Measurements from ENCODE around the gene ASB3.
"Not testable (repeated sequence)": the region's sequence is repeated elsewhere in the genome, so short reads cannot be mapped to it uniquely, and the experiment has no call there.

Gene ASB3

DNA sequence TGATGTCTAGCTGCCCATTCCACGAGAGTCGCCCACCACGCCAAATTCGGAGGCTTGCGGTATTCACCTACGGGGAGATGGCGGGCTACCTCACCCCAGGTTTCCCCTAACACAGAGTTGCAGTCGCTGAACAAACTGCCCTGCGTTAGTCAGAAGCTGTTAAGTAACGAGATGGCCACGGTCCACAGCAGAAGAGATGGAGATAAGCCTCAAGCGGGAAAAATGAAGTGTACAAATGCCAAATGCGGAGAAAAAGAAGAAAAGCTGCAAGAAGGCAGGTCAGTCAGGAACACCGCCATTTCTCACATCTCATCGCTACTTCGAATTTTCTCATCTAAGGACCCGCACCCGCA, 425 bp downstream of the ASB3 start:
- peak in 3 of 5 donors; percentile 8 to 20 (median 18) for DNase-seq

DNA sequence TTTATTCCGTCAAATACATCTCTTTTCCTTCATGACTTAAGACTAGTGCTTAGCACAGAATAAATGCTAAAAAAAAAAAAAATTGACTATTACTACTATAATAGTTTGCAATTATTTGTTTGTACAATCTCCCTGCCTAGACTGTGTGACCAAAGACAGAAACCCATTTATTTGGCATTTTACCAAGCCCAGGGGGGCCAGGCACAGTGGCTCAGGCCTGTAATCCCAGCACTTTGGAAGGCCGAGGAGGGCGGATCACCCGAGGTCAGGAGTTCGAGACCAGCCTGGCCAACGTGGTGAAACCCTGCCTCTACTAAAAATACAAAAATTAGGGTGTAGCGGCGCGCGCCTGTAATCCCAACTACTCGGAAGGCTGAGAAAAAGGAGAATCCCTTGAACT, 1.4 kb downstream of the ASB3 start:
- no peak for DNase-seq

GRCh38 chr2:53784436-53784835, 2.3 kb downstream of the ASB3 start:
- no peak for DNase-seq

- DNase-seq: no peak
Measured at GRCh38 chr2:53782676-53783075, 4.1 kb downstream of the ASB3 start.

DNA sequence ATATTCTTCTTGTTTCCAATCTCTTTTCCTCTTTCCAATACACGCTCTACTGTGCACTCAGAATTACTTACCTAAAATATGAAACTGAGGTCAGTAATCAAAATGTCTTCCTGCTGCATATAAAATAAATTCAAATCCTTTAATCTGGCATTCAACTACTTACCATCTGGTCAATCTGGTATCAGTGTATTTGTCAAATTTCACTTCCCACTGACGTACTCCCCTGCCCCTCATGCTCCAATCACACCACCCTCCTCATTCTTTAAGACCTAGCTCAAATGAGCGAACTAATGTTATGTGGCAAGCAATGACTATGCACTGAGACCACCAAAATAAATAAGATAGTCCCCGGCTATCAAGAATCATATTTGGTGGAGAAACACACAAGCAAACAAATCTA, 6.7 kb downstream of the ASB3 start:
- DNase-seq: no peak

DNA sequence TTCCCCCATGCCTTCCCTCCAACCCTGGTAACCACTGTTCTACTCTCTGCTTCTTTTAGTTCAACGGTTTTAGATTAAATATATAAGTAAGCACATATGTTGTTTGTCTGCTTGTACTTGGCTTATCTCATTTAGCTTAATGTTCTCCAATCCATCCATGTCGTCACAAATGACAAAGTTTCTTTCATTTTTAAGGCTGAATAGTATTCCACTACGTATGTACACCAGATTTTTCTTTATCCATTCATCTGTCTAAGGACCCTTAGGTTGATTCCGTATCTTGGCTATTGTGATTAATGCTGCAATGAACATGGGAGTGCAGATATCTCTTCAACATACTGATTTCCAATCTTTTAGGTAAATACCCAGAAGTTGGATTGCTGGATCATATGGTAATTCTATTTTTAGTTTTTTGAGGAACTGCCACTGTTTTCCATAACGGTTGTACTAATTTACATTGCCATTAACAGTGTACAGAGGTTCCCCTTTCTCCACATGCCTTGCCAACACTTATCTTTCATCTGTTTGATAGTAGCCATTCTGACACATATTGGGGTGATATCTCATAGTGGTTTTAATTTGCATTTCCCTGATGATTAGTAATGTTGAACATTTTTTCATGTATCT, 8.1 kb downstream of the ASB3 start:
- DNase-seq: no peak

GRCh38 chr2:53777134-53777533, 9.6 kb downstream of the ASB3 start:
- no peak for DNase-seq

DNA sequence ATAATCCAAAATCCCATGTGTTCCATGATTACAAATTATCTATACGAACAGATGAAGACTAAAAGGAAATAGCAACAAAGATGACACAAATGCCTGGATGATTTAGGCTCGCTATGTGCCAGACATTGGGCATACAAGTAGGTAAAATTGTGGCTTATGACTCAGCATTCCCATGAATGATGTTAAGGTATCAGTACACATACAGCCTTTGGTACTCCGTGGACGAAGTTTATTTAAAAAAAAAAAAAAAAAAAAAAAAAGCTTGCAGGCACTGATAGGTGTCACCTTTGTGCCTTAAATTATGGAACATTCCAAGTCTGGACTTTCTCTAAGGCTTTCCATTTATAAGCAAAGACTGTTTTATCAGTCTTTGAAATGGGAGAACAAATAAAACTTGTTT, 16.5 kb downstream of the ASB3 start:
- no peak for DNase-seq

GRCh38 chr2:53769318-53769945, 17.3 kb downstream of the ASB3 start:
- DNase-seq: no peak

DNA sequence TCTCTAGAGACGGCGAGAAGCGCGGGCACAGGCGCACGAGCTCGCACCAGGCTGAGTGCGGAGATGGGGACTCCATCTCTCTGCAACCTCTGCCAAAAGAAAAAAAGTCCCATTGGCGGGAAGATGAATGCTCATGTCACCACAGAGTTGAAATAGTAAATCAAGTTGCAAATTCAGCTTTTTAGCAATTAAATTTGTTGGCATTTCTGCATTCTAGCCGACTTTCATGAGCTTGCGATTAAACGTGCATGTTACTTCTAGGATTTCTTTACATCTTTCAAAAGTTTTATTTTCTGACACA, 18.6 kb downstream of the ASB3 start:
- peak in 1 of 5 donors; percentile 35 for DNase-seq

GRCh38 chr2:53767405-53768241, 19.1 kb downstream of the ASB3 start, which contains the start of gene CHAC2:
CHAC2 (plus strand) TSS chr2:53767804; CDS start chr2:53767887, 83 bp downstream.
- DNase-seq: peak; percentile 67 to 83 (median 80)

GRCh38 chr2:53765767-53766166, 21.0 kb downstream of the ASB3 start:
- no peak for DNase-seq

- DNase-seq: not testable (repeated sequence)
Measured at GRCh38 chr2:53757206-53757605, 29.5 kb downstream of the ASB3 start.

DNA sequence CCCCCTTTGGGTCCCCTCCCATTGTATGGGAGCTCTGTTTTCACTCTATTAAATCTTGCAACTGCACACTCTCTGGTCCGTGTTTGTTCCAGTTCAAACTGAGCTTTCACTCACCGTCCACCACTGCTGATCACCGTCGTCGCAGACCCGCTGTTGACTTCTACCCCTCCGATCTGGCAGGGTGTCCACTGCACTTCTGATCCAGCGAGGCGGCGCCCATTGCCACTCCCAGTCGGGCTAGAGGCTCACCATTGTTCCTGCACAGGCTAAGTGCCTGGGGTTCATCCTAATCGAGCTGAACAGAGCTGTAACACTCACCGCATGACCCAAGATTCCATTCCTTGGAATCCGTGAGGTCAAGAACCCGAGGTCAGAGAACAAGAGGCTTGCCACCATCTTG, 30.1 kb downstream of the ASB3 start:
- no peak for DNase-seq

DNA sequence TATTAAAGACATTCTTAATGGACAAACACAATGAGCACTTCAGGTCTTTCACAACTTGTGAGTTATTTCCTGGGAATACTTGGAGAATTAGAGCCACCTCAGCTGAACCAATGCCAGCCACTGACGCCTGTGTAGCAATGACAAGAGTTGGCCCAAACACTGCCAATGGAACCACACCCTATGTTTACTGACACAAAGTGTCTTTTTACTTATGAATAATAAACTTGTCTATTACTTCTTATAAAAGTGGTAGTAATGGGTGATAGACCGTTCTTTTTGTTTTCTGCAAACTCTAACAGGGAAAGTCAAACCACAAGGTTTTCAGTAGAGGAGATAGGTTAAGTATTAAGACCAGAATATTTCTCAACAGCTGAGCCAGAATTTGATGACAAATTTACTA, 31.6 kb downstream of the ASB3 start:
- no peak for DNase-seq

DNA sequence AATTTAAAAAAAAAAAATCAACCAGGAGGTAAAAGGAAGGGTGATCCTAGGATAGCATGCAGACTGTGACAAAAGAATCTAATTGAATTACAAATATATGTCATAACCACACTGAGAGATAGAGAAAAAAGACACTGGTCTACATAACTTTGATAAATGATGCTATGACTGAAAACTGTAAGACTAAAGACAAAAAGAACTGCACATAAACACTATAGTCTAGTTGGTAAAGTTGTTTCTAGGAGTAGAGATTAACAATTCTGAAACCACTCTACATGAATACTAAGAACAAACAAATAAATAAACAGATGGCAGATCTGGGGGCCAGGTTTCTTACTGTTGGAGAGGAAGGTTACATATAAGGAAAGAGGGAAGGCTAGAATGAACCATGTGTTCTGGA, 33.7 kb downstream of the ASB3 start:
- peak in 1 of 5 donors; percentile 27 for DNase-seq

- no peak for DNase-seq
Measured at GRCh38 chr2:53752385-53752784, 34.4 kb downstream of the ASB3 start.

DNA sequence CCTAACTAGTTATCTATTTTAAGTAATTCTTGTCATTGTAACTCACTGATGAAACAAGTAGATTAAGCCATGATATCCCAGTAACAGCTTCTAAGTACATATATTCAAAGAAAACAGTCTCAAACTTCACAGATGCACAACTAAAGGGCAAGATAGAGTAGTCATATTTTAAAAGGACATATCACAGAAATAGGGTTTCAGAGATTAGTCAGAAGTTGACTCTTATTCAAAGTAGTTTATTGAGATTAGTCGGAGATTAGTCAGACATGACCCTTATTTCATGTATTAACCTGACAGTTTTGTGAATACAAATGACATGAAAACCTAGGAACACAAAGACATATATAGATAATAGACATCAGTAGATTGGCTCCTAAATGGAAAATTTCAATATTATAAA, 35.0 kb downstream of the ASB3 start:
- DNase-seq: peak in 1 of 5 donors; percentile 58

DNA sequence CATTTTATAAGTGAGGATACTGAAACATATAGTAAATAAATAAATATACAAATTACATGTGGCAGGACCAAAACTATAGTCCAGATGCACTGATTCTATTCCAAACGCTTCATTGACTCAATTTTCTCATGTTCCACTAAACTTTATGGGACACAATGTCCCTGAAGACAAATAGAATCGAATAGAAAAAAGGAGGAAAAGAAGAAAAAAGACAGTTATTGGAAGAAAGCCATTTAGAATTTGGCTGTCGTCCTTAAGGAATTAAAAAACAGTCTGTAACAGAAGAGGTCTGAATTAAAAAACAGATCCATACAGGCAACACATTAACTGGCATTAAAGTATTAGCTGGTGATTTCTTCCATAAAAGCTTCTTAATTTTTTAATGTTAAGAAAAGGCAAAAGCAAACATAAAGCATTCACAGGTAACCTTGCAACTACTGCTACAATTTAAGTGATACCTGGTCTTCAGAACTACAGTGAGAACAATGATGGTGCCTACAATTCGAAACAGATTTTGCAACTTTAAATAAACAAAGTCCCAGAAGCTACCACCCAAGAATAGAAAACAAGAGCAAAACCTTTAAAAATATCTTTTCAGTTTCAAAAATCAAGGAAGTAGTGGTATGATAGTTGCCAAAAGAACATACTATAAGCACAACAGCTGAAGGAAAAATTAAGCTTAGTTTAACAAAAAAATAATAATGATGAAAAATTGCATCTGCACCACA, 36.5 kb downstream of the ASB3 start:
- DNase-seq: no peak

DNA sequence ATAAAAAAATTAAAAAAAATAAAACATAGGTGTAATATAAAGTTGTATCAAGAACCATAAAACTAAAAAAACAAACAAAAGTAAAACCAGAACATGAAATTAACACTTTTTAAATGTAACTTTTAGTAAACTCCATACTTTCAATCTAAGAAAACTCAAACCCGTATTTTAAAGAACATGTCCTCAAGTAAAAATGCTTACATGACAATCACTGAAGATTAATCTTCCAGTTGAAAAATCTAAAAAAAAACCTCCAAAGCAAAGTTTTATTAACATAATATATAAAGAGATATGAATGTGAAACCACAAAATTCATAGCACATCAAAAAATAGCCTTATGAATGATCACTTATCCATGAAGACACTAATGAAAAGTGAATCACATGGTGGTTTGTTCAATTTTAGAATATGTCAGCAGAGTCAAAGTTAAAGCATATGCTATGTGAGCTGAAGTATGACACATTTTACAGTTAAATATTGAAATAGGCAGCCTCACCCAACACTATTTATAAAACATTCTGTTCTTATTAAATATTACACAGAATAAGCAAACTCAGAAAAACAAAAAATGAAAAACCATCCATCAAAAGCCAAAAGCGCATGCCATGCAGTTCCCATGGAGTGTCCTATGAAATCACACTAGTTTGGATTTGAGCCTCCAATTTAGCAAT, 42.2 kb downstream of the ASB3 start:
- no peak for DNase-seq

GRCh38 chr2:53740170-53740569, 46.6 kb downstream of the ASB3 start:
- DNase-seq: no peak

DNA sequence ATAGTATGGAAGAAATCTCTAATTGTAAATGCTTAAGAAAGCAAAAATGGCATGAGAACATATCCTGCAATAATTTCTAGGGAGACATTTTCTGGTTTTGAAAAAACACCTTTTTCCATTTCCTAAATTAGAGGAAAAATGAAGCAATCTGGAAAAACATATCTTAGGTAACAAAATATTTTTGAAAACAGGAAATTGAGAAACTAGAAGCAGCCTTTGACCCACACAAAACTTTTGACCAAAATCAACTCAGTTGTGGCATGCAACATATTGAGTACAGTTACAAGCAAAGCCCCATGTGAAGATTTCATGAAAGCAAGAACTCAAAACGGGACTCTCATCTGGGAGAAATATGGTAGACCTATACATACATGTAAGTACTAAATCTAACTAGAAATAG, 47.7 kb downstream of the ASB3 start:
- DNase-seq: no peak

DNA sequence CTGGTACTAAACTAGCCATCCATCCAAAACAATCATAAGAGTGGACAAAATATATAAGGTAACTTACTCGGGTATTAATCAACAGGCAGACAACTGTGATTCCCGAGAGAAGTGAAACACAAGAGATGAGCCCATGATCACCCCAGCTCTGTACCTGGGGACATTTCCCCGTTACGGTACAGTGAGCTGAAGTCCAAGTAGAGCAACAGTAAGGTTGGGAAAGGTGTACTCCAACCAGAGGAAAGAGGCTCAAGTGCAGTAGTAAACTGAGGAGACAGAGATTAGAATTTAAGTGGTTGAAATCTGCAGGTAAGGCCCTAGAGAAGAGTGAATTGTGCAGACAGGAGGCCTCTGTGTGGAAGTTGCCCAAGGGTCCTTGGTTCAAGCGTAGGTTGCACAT, 49.7 kb downstream of the ASB3 start:
- no peak for DNase-seq

All from T-helper 1 cell (primary cell).